Panc1 (cell line): ENCODE measurements around the gene COL11A2. TPM values are rescaled to one million over a fixed set of nuclear protein-coding genes. Genes with fewer than 3 reads are reported as not detected.

Experiments
- ATAC-seq: fragments of 200-7000 bp; cut with Tn5 transposase; 2 replicates; pipeline ENCODE4 v1.9.1; 2020; ENCODE audit warnings: mild to moderate bottlenecking, moderate library complexity
- BruUV-seq: library from RNA; stranded (reverse); fragments of 400-500 nt; replicated peaks from 2 replicates; lab custom pipeline; 2021; lab: Mats Ljungman, UMichigan
- CTCF ChIA-PET: fragments of 300-600 bp; sonication (Branson Sonifier 250); formaldehyde crosslinking; loops from one replicate; lab custom pipeline; 2022; ENCODE audit warnings: antibody characterized with exemption; lab: Charles Lee
- POLR2A ChIA-PET: fragments of 300-600 bp; sonication (Branson Sonifier 250); formaldehyde crosslinking; loops from one replicate; lab custom pipeline; 2022; ENCODE audit warnings: antibody characterized with exemption; lab: Charles Lee
- DNase-seq: peaks from one replicate; pipeline ENCODE4 v3.0.0-alpha.2; 2010; ENCODE audit warnings: low read depth, low spot score
- H3K27ac ChIP-seq: 2 replicates; pipeline ENCODE4 v1.5.1; 2011; ENCODE audit warnings: mild to moderate bottlenecking, low read length, inconsistent platforms
- H3K27me3 ChIP-seq: fragments of 200-500 bp; sonication (Bioruptor generic); 2 replicates; pipeline ENCODE4 v1.6.0; 2014; ENCODE audit warnings: low read length, inconsistent platforms; ENCODE audit not compliant: control insufficient read depth, insufficient read depth
- H3K36me3 ChIP-seq: fragments of 200-500 bp; sonication (Bioruptor generic); 2 replicates; pipeline ENCODE4 v1.5.1; 2014; ENCODE audit warnings: inconsistent platforms, mild to moderate bottlenecking, low read length, moderate library complexity; ENCODE audit not compliant: control insufficient read depth, insufficient read depth
- H3K4me1 ChIP-seq: 2 replicates; pipeline ENCODE4 v1.5.1; 2011; ENCODE audit warnings: inconsistent platforms, mild to moderate bottlenecking, low read length, moderate library complexity; ENCODE audit not compliant: control insufficient read depth, insufficient read depth
- H3K4me3 ChIP-seq, 2 experiments: 2 replicates each; pipeline ENCODE4 v1.5.1; 2011 to 2012; ENCODE audit warnings: low read depth in 2 of 2, low read length in 2 of 2, mild to moderate bottlenecking in 2 of 2, inconsistent platforms in 1 of 2, moderate library complexity in 1 of 2
- H3K9me3 ChIP-seq: fragments of 200-500 bp; sonication (Bioruptor generic); 2 replicates; pipeline ENCODE4 v1.5.1; 2014; ENCODE audit warnings: low read depth, mild to moderate bottlenecking, inconsistent platforms, low read length, moderate library complexity; ENCODE audit not compliant: control insufficient read depth, insufficient read depth
- CTCF ChIP-seq: fragments of 450-650 bp; IDR thresholded peaks from 2 replicates; pipeline ENCODE4 v1.5.1; 2017; ENCODE audit warnings: mild to moderate bottlenecking
- POLR2AphosphoS5 ChIP-seq: IDR thresholded peaks from 2 replicates; pipeline ENCODE4 v1.6.1; 2012; ENCODE audit warnings: mild to moderate bottlenecking, low read depth, low read length, moderate library complexity
- REST ChIP-seq, 2 experiments: IDR thresholded peaks; 2 replicates each; pipeline ENCODE4 v1.6.1; 2011 to 2012; ENCODE audit warnings: low read depth in 2 of 2, control low read depth in 1 of 2, low read length in 1 of 2, mild to moderate bottlenecking in 1 of 2, moderate library complexity in 1 of 2; ENCODE audit not compliant: insufficient read depth in 1 of 2
- SIN3A ChIP-seq: IDR thresholded peaks from 2 replicates; pipeline ENCODE4 v1.6.1; 2012; ENCODE audit warnings: low read depth, mild to moderate bottlenecking, low read length, moderate library complexity, borderline replicate concordance; ENCODE audit not compliant: insufficient read depth
- TCF7L2 ChIP-seq: IDR thresholded peaks from 2 replicates; pipeline ENCODE4 v1.6.1; 2011; ENCODE audit warnings: mild to moderate bottlenecking, low read depth, low read length, inconsistent platforms
- in situ Hi-C: cut with HindIII; loops from 2 replicates; pipeline ENCODE4 v1.10.0; 2016; ENCODE audit warnings: low sequenced_read_pairs, low pct_unique_long_range_greater_than_20kb
- intact Hi-C: fragments of 100-400 bp; cut with micrococcal nuclease; formaldehyde crosslinking; loops from one replicate; pipeline ENCODE4 v1.10.0; 2022; ENCODE audit not compliant: unreplicated experiment
- total RNA-seq: library from RNA; stranded (reverse); gene quantifications from one replicate; pipeline ENCODE4 v1.2.1, GENCODE V29; 2021; ENCODE audit not compliant: unreplicated experiment

Gene COL11A2
- total RNA-seq, 1 experiment from 2014 or later = 0.57 TPM

GRCh38 chr6:33213166-33213988 lies 21.1 kb upstream of the COL11A2 start:
- CTCF ChIA-PET = no interaction called here
- TF ChIP-seq SIN3A = peak; percentile 20; the same call in 1 of the 2 replicates
- peak; percentile 59 for TF ChIP-seq POLR2AphosphoS5
- no peak for TF ChIP-seq CTCF
- no TSS peak for BruUV-seq
- POLR2A ChIA-PET = no interaction called here
- peaks cover 14% of the 10 kb centered on the region for H3K4me1 ChIP-seq
- H3K9me3 ChIP-seq = no peaks in the 10 kb centered on the region
- peak overlapping the region; percentile 77 for H3K27ac ChIP-seq
- no peaks in the 10 kb centered on the region for H3K27me3 ChIP-seq
- ATAC-seq (peak; percentile 47), DNase-seq (no peak)
- no peaks in the 10 kb centered on the region for H3K36me3 ChIP-seq
- in situ Hi-C loops (no loop called here), intact Hi-C loops (no loop called here)
- peak overlapping the region; percentile 51 to 57 for H3K4me3 ChIP-seq

- in situ Hi-C loops (no loop called here), intact Hi-C loops (no loop called here)
- TF ChIP-seq TCF7L2 (no peak), REST (IDR thresholded peaks at IDR 0.05; ENCODE audit: insufficient read depth in 1 of 2, low read depth in 2 of 2, low read length in 1 of 2) (no peak), CTCF (no peak), SIN3A (no peak), POLR2AphosphoS5 (no peak; the same call in 1 of the 2 replicates)
- BruUV-seq = no TSS peak
- no peak for DNase-seq
- no peak for ATAC-seq
- POLR2A ChIA-PET = interaction anchor here (0.5 kb wide), 1 partner anchor 176 kb away, joined by 4 read pairs; no protein-coding TSS in a partner anchor
- Histone ChIP-seq H3K27me3 (no peaks in the 10 kb centered on the region), H3K4me1 (peaks cover 14% of the 10 kb centered on the region), H3K9me3 (no peaks in the 10 kb centered on the region), H3K4me3 (peak overlapping the region; percentile 51 to 57), H3K36me3 (no peaks in the 10 kb centered on the region; the same call in 1 of the 2 replicates), H3K27ac (peak overlapping the region; percentile 77)
- CTCF ChIA-PET = no interaction called here
Observed at GRCh38 chr6:33212857-33213165, 20.5 kb upstream of the COL11A2 start.
